Keratinocyte (primary cell): ENCODE data around the gene DENND6B. TPM values are rescaled to one million over a fixed set of nuclear protein-coding genes. Genes with fewer than 3 reads are reported as not detected.

Experiments used
- DNase-seq: peaks from one replicate; pipeline ENCODE4 v3.0.0-alpha.2; 2011; ENCODE audit warnings: low read depth, missing footprints, low spot score
- FAIRE-seq: peaks from 2 replicates; lab custom pipeline; 2011; peaks lifted over from hg19 to GRCh38; lab: Jason Lieb, UNC
- H2AFZ ChIP-seq: 2 replicates; pipeline ENCODE4 v1.6.0; 2012; ENCODE audit warnings: low read length, control low read depth, inconsistent platforms; ENCODE audit not compliant: control insufficient read depth
- H3K27ac ChIP-seq: 2 replicates; pipeline ENCODE4 v1.5.1; 2011; ENCODE audit warnings: low read length; ENCODE audit not compliant: control insufficient read depth, insufficient read depth
- H3K27me3 ChIP-seq: 3 replicates; pipeline ENCODE4 v1.6.0; 2011; ENCODE audit warnings: low read length; ENCODE audit not compliant: control insufficient read depth, insufficient read depth; ENCODE audit errors: extremely low read depth
- H3K36me3 ChIP-seq, 2 experiments: 2 replicates in 1 of 2; 3 replicates in 1 of 2; pipeline ENCODE4 v1.5.1; 2011; ENCODE audit warnings: low read length in 2 of 2, mild to moderate bottlenecking in 1 of 2; ENCODE audit not compliant: control insufficient read depth in 2 of 2, insufficient read depth in 2 of 2; ENCODE audit errors: extremely low read depth in 1 of 2
- H3K4me1 ChIP-seq: 3 replicates; pipeline ENCODE4 v1.5.1; 2011; ENCODE audit warnings: low read length; ENCODE audit not compliant: control insufficient read depth, insufficient read depth; ENCODE audit errors: extremely low read depth
- H3K4me2 ChIP-seq: 3 replicates; pipeline ENCODE4 v1.6.0; 2011; ENCODE audit warnings: low read depth, low read length; ENCODE audit not compliant: control insufficient read depth, insufficient read depth; ENCODE audit errors: extremely low read depth
- H3K4me3 ChIP-seq, 3 experiments: fragments of 200-600 bp in 1 of 3; sonication (generic) in 1 of 3; 2 replicates in 2 of 3; 3 replicates in 1 of 3; pipeline ENCODE4 v1.5.1; 2011 to 2016; ENCODE audit warnings: low read length in 3 of 3, mild to moderate bottlenecking in 3 of 3, control low read depth in 2 of 3, inconsistent platforms in 1 of 3, low read depth in 1 of 3, mixed read lengths in 1 of 3, mixed run types in 1 of 3, moderate library complexity in 1 of 3; ENCODE audit not compliant: control insufficient read depth in 2 of 3, insufficient read depth in 2 of 3; ENCODE audit errors: extremely low read depth in 1 of 3
- H3K79me2 ChIP-seq: 2 replicates; pipeline ENCODE4 v1.6.0; 2012; ENCODE audit warnings: low read length; ENCODE audit not compliant: control insufficient read depth, insufficient read depth
- H3K9ac ChIP-seq: 3 replicates; pipeline ENCODE4 v1.6.0; 2011; ENCODE audit warnings: low read length; ENCODE audit not compliant: control insufficient read depth, insufficient read depth; ENCODE audit errors: extremely low read depth
- H3K9me1 ChIP-seq: 3 replicates; pipeline ENCODE4 v1.6.0; 2011; ENCODE audit warnings: low read length; ENCODE audit not compliant: control insufficient read depth, insufficient read depth; ENCODE audit errors: extremely low read depth
- H3K9me3 ChIP-seq: 2 replicates; pipeline ENCODE4 v1.5.1; 2012; ENCODE audit warnings: low read depth, low read length; ENCODE audit not compliant: control insufficient read depth
- H4K20me1 ChIP-seq: 3 replicates; pipeline ENCODE4 v1.6.0; 2011; ENCODE audit warnings: low read length; ENCODE audit not compliant: control insufficient read depth, insufficient read depth; ENCODE audit errors: extremely low read depth
- CTCF ChIP-seq, 3 experiments: IDR thresholded peaks in 1 of 3; conservative IDR thresholded peaks in 1 of 3; optimal IDR thresholded peaks in 1 of 3; 2 replicates in 2 of 3; 3 replicates in 1 of 3; pipeline versions ENCODE3 to v1.5.1; 2011; ENCODE audit warnings: low read length in 3 of 3, mild to moderate bottlenecking in 3 of 3, moderate library complexity in 2 of 3, control low read depth in 1 of 3, inconsistent platforms in 1 of 3; ENCODE audit not compliant: insufficient read depth in 2 of 3; ENCODE audit errors: extremely low read depth in 1 of 3
- EZH2 ChIP-seq: IDR thresholded peaks from one replicate; pipeline ENCODE4 v1.6.1; 2012; ENCODE audit warnings: inconsistent platforms, mild to moderate bottlenecking, low read length, moderate library complexity
- dilution Hi-C: fragments of 300-500 bp; cut with MboI; formaldehyde crosslinking; loops from one replicate; pipeline ENCODE4 v1.7.0; 2020; ENCODE audit warnings: low sequenced_read_pairs; ENCODE audit not compliant: extremely low pct_ligation_motif_present
- polyA plus RNA-seq, 5 experiments: library from polyadenylated mRNA; depleted of rRNA in 3 of 5; stranded (reverse) in 3 of 5; stranded (forward) in 1 of 5; unstranded in 1 of 5; fragments of >200 nt; gene quantifications; 1 replicate in 1 of 5; 2 replicates in 3 of 5; 3 replicates in 1 of 5; pipeline versions ENCODE4 v1.2.1 to v1.2.3, GENCODE V29; 2011 to 2012; ENCODE audit warnings: missing spikeins in 2 of 5, low read depth in 1 of 5, low replicate concordance in 1 of 5

The DENND6B gene
- polyA plus RNA-seq, 1 donor (not counting 4 experiments of a cell fraction or from before 2014, with no cell fraction given): 0.94 TPM

GRCh38 chr22:50300620-50301257, 26.1 kb downstream of the DENND6B start:
- H3K9me3 ChIP-seq: no peaks in the 10 kb centered on the region
- H3K27me3 ChIP-seq: no peaks in the 10 kb centered on the region
- peaks cover 5% of the 10 kb centered on the region for H3K9me1 ChIP-seq
- H3K79me2 ChIP-seq: peaks cover 94% of the 10 kb centered on the region
- peak overlapping the region; percentile 51 for H3K4me2 ChIP-seq
- DNase-seq (no peak), FAIRE-seq (no peak)
- H3K27ac ChIP-seq: no peak overlapping the region
- TF ChIP-seq EZH2: no peak
- no peak for TF ChIP-seq CTCF (optimal IDR thresholded peaks at IDR 0.05 in 1 of 3, IDR thresholded peaks at IDR 0.05 in 1 of 3, conservative IDR thresholded peaks at IDR 0.05 in 1 of 3; ENCODE audit: extremely low read depth in 1 of 3, insufficient read depth in 2 of 3, low read length in 3 of 3)
- dilution Hi-C loops: no loop called here
- no peak overlapping the region for H3K9ac ChIP-seq
- peaks cover 56% of the 10 kb centered on the region for H3K4me1 ChIP-seq
- peaks cover 3 to 6% of the 10 kb centered on the region in 2 experiments for H3K36me3 ChIP-seq
- H3K4me3 ChIP-seq: no peak overlapping the region
- H2AFZ ChIP-seq: no peak overlapping the region
- peaks cover 13% of the 10 kb centered on the region for H4K20me1 ChIP-seq

GRCh38 chr22:50299785-50300619, 26.8 kb downstream of the DENND6B start:
- H3K79me2 ChIP-seq: peaks cover 95% of the 10 kb centered on the region
- dilution Hi-C loops: no loop called here
- peaks cover 50% of the 10 kb centered on the region for H3K4me1 ChIP-seq
- peaks cover 5% of the 10 kb centered on the region for H3K9me1 ChIP-seq
- no peaks in the 10 kb centered on the region for H3K9me3 ChIP-seq
- no peaks in the 10 kb centered on the region for H3K27me3 ChIP-seq
- DNase-seq (no peak), FAIRE-seq (no peak)
- no peak overlapping the region for H2AFZ ChIP-seq
- peaks cover 15% of the 10 kb centered on the region for H4K20me1 ChIP-seq
- no peak for TF ChIP-seq EZH2
- TF ChIP-seq CTCF (optimal IDR thresholded peaks at IDR 0.05 in 1 of 3, IDR thresholded peaks at IDR 0.05 in 1 of 3, conservative IDR thresholded peaks at IDR 0.05 in 1 of 3; ENCODE audit: extremely low read depth in 1 of 3, insufficient read depth in 2 of 3, low read length in 3 of 3): no peak
- H3K36me3 ChIP-seq: peaks cover 6 to 8% of the 10 kb centered on the region in 2 experiments
- H3K4me2 ChIP-seq: peak overlapping the region; percentile 45
- no peak overlapping the region for H3K27ac ChIP-seq
- peak overlapping the region in 2 of 3 experiments; percentile 22 to 38 for H3K4me3 ChIP-seq
- peak overlapping the region; percentile 33 for H3K9ac ChIP-seq
